Measurements from ENCODE around the gene PLS3.

GRCh38 chrX:115564243-115564642 is 3.3 kb downstream of the PLS3 start:
- TF ChIP-seq CTCF (conservative IDR thresholded peaks at IDR 0.05; ENCODE audit: low read depth, low read length): no peak
- TF ChIP-seq EZH2 (IDR thresholded peaks at IDR 0.05; ENCODE audit: borderline replicate concordance, low read depth, low read length, poor library complexity, severe bottlenecking): no peak

Data from A673 (cell line).